HG02623 (cell line): Measurements from ENCODE around the gene EFNA5.

Experiments used
- ATAC-seq: cut with Tn5 transposase; IDR thresholded peaks from one replicate; pipeline ENCODE4 v1.9.1; 2021; ENCODE audit warnings: moderate library complexity; ENCODE audit not compliant: unreplicated experiment

The EFNA5 gene

DNA sequence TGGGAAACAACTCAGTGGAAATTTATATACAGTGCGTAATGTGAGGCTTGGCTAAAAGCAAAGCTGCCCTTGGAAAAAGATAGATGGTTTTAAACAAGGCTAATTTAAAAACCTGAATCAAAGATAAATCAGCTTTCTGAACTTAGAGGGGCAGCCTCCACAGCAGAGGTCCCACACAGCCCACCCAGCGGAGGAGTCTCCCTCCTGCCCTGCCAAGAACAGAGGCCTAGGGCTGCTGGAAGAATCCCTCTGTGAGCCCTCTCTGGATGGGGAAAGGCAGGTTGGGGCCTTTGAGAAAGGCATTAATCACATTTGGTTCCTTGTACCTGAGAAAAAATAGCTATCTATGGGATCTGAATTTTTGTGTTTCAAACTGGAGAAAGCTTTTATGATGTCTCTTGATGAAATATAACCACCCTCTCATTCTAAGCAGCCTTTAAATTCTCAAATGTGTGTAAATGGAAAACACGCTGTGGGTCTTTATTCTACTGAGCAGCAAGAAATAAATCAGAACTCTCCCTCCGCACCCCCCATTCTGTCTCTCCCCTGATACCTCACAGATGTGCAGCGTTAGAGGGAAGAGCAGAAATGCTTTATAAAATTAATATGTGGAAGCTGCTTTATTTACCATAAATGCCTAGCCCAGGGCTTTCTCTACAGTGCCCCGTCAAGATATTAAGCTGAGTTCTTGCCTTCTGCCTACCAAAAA is 329.2 kb downstream of the EFNA5 start:
- ATAC-seq = no peak

DNA sequence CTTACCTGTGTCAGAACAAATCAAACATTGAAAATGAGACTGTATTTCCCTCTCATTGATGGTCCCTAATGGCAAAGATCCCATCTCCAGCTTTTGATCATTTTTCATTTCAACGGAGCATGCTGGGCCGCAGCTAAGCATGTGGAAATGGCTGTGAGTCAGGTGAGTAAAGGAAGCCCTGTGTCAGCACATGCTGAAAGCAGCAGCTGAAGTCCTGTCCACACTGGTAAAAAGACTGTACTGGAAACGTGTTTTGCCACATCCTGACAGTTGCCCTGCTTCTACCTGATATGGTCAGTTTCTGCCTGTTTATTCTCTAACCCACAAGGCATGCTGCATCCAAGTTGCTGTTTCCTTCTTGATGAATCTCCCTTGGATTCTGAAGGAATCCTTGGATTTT is 330.1 kb downstream of the EFNA5 start:
- ATAC-seq = no peak

DNA sequence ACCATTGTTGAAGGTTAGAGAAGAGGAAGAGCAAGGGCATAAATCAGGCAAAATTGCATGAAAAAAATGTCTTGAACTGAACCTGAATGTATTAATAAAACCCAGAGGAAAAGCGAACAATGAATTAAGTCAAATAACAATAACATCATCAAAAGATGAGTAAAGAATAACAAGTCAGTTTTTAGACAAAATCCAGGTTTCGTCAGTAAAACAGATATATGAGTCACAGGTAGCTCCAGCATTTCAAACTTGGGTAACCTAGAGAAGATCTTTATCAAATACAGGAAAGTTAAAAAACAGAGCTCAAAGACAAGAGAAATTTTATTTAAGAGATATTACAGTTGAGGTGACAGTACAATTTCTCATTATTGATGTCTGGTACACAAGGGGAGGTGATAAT is 332.4 kb downstream of the EFNA5 start:
- ATAC-seq = no peak

DNA sequence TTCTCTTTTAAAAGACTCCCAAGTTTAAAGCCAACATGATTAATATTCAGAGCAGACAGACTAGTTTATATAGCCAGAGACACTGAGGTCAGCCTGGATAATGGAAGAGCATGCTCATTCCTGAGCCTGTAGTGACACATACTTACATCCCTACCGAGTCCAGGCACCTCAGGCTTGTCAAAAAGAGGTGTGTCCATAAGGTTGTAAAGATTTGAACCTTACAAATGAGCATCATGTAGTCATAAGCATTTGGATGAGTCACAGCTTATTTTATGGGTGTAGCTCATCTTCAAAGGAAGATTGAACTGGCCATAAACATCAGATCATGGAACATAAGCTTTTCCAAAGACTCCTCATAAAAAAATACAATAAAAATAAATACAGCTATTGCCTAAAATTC is 333.5 kb downstream of the EFNA5 start:
- ATAC-seq = no peak

DNA sequence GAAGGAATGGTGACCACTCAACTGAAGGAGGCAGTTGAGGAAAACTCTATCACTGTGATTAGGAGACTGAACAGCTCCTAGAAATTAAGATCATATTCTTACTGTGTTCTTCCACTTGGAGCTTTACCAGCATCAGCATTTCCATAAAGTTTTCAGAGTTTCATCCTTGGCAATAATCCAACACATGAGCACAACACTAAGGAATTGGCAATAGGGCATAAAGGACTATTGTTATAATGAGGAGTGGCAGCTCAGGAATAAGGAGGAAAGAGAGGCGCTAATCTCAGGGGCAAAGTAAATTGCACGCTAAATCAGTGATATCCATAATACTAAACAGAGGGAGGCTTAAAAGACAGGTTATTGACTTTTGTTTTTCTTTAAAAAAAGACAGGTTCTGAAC is 338.9 kb downstream of the EFNA5 start:
- no peak for ATAC-seq

DNA sequence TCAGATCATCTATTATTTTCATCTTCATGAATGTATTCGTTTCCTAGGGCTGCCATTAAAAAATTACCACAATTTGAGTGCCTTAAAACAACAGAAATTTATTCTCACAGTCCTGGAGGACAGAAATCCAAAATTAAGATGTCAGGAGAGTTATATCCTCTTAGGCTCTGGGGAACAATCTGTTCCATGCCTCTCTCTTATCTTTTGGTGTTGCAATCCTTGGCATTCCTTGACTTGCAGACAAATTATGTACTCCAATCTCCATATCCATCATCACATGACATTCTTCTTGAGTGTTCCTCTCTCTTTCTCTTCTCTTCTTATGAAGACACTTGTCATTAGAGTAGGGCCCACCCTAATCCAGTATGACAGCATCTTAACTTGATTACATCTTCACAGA is 339.4 kb downstream of the EFNA5 start:
- ATAC-seq = no peak

DNA sequence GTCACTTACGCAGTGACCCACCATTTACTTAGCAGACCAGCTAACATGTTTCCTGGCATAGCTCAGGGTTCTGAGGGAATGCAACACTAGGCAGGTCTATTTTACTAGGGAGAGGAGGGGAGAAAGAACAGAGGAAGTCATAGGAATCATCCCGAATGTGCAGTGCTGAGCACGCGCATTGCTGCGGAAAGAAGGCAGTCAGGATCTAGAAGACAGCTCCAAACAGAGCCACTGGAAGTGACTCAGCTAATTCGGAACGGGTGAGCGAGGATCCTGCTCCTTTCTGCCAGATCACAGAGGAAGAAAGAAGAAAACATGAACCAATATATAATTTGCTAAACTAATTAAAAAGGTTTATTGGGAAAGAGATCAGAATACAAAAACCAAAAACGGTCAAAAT is 339.8 kb downstream of the EFNA5 start:
- no peak for ATAC-seq

DNA sequence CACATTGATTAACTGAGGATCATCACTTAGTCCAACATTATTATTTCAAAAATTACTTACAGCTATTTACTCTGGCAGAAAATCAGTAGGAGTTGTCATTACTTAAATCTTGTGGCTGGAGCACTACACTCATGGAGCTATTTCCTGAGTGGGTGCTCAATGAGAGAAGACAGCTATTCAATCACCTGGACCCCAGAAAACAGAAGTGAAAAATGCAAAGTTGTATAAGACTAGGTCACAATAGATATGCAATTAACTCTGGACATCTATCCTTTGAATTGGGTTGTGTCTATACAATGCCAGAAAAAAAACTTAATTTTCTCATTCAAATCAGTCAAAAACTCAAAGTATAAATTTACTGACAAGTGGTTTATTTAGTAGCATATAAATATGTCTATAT is 340.9 kb downstream of the EFNA5 start:
- ATAC-seq = peak; percentile 67
